ENCODE results near the gene FAM234A. TPM values are rescaled to one million over a fixed set of nuclear protein-coding genes. Genes with fewer than 3 reads are reported as not detected.

FAM234A gene
- total and polyA plus RNA-seq, 4 donors: 24.1 to 39.7 (median 27.8) TPM

DNA sequence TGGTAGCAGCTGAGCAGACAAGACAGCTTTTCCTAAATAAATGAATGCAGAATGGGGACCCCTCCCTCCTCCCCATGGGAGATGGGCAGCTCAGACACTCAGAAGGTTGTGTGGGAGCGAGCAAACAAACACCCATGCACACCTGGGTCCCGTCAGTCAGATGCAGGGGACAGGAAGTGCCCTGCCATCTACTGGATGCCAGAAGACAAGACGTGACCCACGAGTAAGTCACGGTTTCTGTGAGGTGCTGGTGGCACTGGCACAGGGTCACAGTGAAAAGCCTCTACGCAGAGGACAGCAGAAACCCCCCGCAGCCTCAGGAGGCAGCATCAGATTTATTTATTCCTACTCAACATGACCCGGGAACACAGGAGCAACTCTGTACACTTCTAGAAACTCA, 45.9 kb upstream of the FAM234A start:
- peaks cover 12 to 53% (median 37%) of the 10 kb centered on the region in 4 donors for H3K36me3 ChIP-seq (ENCODE audit: control insufficient read depth in 4 of 4, insufficient read depth in 3 of 4, low read depth in 1 of 4, low read length in 3 of 4)
- H3K27ac ChIP-seq (ENCODE audit: low read depth in 1 of 2, low read length in 2 of 2): no peak overlapping the region
- no peaks in the 10 kb centered on the region for H3K9me3 ChIP-seq (ENCODE audit: control insufficient read depth in 4 of 4, low read length in 3 of 4)
- H3K4me1 ChIP-seq (ENCODE audit: control insufficient read depth in 4 of 4, insufficient read depth in 4 of 4, low read length in 3 of 4): no peaks in the 10 kb centered on the region
- no peak for DNase-seq (ENCODE audit: low spot score)
- H3K27me3 ChIP-seq (ENCODE audit: control insufficient read depth in 4 of 4, insufficient read depth in 4 of 4, low read length in 3 of 4): no peaks in the 10 kb centered on the region
- TF ChIP-seq HNF4G (IDR thresholded peaks at IDR 0.05): no peak
- no peak for TF ChIP-seq GABPA (IDR thresholded peaks at IDR 0.05 in 1 of 2, conservative IDR thresholded peaks at IDR 0.05 in 1 of 2)
- TF ChIP-seq, protein P1, sequence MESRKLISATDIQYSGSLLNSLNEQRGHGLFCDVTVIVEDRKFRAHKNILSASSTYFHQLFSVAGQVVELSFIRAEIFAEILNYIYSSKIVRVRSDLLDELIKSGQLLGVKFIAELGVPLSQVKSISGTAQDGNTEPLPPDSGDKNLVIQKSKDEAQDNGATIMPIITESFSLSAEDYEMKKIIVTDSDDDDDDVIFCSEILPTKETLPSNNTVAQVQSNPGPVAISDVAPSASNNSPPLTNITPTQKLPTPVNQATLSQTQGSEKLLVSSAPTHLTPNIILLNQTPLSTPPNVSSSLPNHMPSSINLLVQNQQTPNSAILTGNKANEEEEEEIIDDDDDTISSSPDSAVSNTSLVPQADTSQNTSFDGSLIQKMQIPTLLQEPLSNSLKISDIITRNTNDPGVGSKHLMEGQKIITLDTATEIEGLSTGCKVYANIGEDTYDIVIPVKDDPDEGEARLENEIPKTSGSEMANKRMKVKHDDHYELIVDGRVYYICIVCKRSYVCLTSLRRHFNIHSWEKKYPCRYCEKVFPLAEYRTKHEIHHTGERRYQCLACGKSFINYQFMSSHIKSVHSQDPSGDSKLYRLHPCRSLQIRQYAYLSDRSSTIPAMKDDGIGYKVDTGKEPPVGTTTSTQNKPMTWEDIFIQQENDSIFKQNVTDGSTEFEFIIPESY (IDR thresholded peaks at IDR 0.05): no peak
- no peak for TF ChIP-seq RXRA (IDR thresholded peaks at IDR 0.05)
- TF ChIP-seq NR2F2 (IDR thresholded peaks at IDR 0.05): no peak
- no peak for TF ChIP-seq JUND (IDR thresholded peaks at IDR 0.05)
- TF ChIP-seq, protein P2, sequence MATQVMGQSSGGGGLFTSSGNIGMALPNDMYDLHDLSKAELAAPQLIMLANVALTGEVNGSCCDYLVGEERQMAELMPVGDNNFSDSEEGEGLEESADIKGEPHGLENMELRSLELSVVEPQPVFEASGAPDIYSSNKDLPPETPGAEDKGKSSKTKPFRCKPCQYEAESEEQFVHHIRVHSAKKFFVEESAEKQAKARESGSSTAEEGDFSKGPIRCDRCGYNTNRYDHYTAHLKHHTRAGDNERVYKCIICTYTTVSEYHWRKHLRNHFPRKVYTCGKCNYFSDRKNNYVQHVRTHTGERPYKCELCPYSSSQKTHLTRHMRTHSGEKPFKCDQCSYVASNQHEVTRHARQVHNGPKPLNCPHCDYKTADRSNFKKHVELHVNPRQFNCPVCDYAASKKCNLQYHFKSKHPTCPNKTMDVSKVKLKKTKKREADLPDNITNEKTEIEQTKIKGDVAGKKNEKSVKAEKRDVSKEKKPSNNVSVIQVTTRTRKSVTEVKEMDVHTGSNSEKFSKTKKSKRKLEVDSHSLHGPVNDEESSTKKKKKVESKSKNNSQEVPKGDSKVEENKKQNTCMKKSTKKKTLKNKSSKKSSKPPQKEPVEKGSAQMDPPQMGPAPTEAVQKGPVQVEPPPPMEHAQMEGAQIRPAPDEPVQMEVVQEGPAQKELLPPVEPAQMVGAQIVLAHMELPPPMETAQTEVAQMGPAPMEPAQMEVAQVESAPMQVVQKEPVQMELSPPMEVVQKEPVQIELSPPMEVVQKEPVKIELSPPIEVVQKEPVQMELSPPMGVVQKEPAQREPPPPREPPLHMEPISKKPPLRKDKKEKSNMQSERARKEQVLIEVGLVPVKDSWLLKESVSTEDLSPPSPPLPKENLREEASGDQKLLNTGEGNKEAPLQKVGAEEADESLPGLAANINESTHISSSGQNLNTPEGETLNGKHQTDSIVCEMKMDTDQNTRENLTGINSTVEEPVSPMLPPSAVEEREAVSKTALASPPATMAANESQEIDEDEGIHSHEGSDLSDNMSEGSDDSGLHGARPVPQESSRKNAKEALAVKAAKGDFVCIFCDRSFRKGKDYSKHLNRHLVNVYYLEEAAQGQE (IDR thresholded peaks at IDR 0.05): no peak
- TF ChIP-seq SP1 (IDR thresholded peaks at IDR 0.05): no peak
- no peak for TF ChIP-seq TAF1 (conservative IDR thresholded peaks at IDR 0.05)
- no peak for TF ChIP-seq HNF4A (conservative IDR thresholded peaks at IDR 0.05)
- TF ChIP-seq, protein P3, sequence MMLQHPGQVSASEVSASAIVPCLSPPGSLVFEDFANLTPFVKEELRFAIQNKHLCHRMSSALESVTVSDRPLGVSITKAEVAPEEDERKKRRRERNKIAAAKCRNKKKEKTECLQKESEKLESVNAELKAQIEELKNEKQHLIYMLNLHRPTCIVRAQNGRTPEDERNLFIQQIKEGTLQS (IDR thresholded peaks at IDR 0.05): no peak
- TF ChIP-seq, protein P4, sequence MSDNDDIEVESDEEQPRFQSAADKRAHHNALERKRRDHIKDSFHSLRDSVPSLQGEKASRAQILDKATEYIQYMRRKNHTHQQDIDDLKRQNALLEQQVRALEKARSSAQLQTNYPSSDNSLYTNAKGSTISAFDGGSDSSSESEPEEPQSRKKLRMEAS (IDR thresholded peaks at IDR 0.05): no peak
- no peak for TF ChIP-seq EGR1 (IDR thresholded peaks at IDR 0.05; ENCODE audit: low read depth in 2 of 2)
- TF ChIP-seq FOXA2 (IDR thresholded peaks at IDR 0.05): no peak
- TF ChIP-seq RAD21 (IDR thresholded peaks at IDR 0.05): no peak
- WGBS: 79% methylated on average over 8 of the region's 8 CpGs
- H3K4me3 ChIP-seq (ENCODE audit: low read depth in 1 of 3, low read length in 3 of 3): no peak overlapping the region
- no peak overlapping the region for H3K9ac ChIP-seq (ENCODE audit: low read depth in 1 of 2, low read length in 2 of 2)

DNA sequence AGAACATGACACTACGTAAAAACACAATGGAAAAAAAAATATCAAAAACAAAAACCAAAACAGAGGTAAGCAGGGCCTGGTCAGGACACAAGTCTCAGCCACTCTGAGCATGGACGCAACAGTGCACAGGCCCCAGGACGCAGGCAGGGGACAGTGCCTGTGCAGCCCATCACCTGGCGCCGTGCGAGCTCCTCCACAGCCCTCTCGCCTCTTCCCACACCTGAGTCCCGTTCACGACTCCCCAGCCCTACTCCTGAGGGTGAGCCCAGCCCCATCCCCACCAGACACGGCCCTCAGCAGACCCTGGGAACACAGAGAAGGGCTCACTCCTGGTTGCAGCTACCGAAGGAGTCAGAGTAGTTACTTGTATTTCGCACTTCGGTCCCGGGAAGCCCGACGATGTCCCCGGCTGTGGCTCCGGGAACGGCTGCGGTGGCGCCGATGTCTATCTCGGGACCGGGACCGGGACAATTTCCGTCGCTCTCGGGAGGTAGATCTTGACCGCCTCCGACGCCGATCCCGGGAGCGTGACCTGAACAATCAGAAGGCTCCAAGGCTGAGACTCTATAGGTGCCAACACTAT, 44.9 kb upstream of the FAM234A start:
- 96% methylated on average over 34 of the region's 34 CpGs for WGBS

More for the DNA sequence above, 44.9 kb upstream of the FAM234A start:
- H3K4me3 ChIP-seq (ENCODE audit: low read depth in 1 of 3, low read length in 3 of 3): no peak overlapping the region
- TF ChIP-seq FOXA2 (IDR thresholded peaks at IDR 0.05) (no peak), TAF1 (conservative IDR thresholded peaks at IDR 0.05) (no peak), JUND (IDR thresholded peaks at IDR 0.05) (no peak), RAD21 (IDR thresholded peaks at IDR 0.05) (no peak), SP1 (IDR thresholded peaks at IDR 0.05) (no peak), HNF4G (IDR thresholded peaks at IDR 0.05) (no peak), EGR1 (IDR thresholded peaks at IDR 0.05; ENCODE audit: low read depth in 2 of 2) (no peak), FOXA1 (IDR thresholded peaks at IDR 0.05) (no peak), HNF4A (conservative IDR thresholded peaks at IDR 0.05) (no peak), NR2F2 (IDR thresholded peaks at IDR 0.05) (no peak), RXRA (IDR thresholded peaks at IDR 0.05) (no peak), YY1 (IDR thresholded peaks at IDR 0.05) (no peak)
- TF ChIP-seq, protein P5, sequence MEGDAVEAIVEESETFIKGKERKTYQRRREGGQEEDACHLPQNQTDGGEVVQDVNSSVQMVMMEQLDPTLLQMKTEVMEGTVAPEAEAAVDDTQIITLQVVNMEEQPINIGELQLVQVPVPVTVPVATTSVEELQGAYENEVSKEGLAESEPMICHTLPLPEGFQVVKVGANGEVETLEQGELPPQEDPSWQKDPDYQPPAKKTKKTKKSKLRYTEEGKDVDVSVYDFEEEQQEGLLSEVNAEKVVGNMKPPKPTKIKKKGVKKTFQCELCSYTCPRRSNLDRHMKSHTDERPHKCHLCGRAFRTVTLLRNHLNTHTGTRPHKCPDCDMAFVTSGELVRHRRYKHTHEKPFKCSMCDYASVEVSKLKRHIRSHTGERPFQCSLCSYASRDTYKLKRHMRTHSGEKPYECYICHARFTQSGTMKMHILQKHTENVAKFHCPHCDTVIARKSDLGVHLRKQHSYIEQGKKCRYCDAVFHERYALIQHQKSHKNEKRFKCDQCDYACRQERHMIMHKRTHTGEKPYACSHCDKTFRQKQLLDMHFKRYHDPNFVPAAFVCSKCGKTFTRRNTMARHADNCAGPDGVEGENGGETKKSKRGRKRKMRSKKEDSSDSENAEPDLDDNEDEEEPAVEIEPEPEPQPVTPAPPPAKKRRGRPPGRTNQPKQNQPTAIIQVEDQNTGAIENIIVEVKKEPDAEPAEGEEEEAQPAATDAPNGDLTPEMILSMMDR (IDR thresholded peaks at IDR 0.05; ENCODE audit: low read depth, low read length, missing input control): no peak
- TF ChIP-seq, protein P1 (IDR thresholded peaks at IDR 0.05): no peak
- H3K9ac ChIP-seq (ENCODE audit: low read depth in 1 of 2, low read length in 2 of 2): no peak overlapping the region
- no peak for DNase-seq (ENCODE audit: low spot score)
- H3K27ac ChIP-seq (ENCODE audit: low read depth in 1 of 2, low read length in 2 of 2): no peak overlapping the region
- H3K36me3 ChIP-seq (ENCODE audit: control insufficient read depth in 4 of 4, insufficient read depth in 3 of 4, low read depth in 1 of 4, low read length in 3 of 4): peaks cover 13 to 56% (median 43%) of the 10 kb centered on the region in 4 donors
- no peaks in the 10 kb centered on the region for H3K4me1 ChIP-seq (ENCODE audit: control insufficient read depth in 4 of 4, insufficient read depth in 4 of 4, low read length in 3 of 4)
- H3K27me3 ChIP-seq (ENCODE audit: control insufficient read depth in 4 of 4, insufficient read depth in 4 of 4, low read length in 3 of 4): no peaks in the 10 kb centered on the region
- no peaks in the 10 kb centered on the region for H3K9me3 ChIP-seq (ENCODE audit: control insufficient read depth in 4 of 4, low read length in 3 of 4)

Measured in liver (tissue), 9 donors.